NCI-H1105 (cell line): ENCODE measurements around the gene EIF3L.

Experiments used
- DNase-seq: peaks from one replicate; lab custom pipeline; 2025; lab: John Stamatoyannopoulos, UW

The EIF3L gene

GRCh38 chr22:37817705-37818408 lies 31.4 kb upstream of the EIF3L start:
- DNase-seq: peak; percentile 47

GRCh38 chr22:37818409-37819104 lies 30.7 kb upstream of the EIF3L start:
- peak; percentile 38 for DNase-seq

DNA sequence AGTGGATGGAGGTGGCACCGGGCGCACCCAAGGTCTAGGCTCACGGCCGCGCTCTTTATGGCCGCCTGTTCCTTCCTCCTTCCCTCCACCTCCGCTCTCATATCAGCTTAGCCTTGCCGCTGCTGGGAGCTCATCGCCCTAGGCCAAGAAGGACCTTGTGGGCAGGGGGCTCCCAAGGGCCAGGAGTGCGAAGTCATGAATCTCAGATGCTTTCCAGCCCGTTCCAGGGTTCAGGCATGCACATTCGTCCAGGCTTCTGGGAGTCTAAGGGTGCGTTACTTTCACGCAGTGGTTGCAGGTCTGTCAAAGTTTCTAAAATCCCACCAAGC lies 30.1 kb upstream of the EIF3L start:
- no peak for DNase-seq

GRCh38 chr22:37820350-37820749 lies 28.9 kb upstream of the EIF3L start:
- DNase-seq: no peak

GRCh38 chr22:37822079-37822833 lies 27.0 kb upstream of the EIF3L start:
- DNase-seq: no peak

DNA sequence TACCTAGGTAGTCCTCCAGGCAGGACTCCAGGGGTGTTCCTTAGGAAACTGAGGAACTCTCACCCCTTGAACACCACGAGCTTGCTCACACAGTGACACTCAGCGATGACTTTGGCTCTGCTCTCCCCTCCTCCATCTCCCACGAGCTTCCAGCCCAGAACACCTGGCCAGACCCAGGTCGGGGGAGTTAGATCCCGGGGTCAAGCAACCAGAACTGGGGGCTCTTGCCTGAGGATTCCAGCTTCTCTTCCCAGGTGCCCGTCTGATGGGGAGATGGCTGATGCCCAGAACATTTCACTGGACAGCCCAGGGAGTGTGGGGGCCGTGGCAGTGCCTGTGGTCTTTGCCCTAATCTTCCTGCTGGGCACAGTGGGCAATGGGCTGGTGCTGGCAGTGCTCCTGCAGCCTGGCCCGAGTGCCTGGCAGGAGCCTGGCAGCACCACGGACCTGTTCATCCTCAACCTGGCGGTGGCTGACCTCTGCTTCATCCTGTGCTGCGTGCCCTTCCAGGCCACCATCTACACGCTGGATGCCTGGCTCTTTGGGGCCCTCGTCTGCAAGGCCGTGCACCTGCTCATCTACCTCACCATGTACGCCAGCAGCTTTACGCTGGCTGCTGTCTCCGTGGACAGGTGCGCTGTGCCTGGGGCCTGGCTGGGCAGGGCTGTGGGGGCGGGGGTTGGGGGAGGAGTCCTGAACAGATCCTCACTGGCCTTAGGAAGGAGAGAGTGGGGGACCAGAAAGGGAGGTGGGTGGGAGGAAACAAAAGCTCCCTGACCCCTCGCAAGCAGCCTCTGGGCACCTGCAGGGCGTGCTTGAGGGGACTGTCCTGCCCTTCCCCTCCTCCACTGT lies 25.9 kb upstream of the EIF3L start, which contains the start of gene GALR3:
GALR3 (plus strand) TSS at position 249 of the 852 bp plus-strand sequence; CDS start at position 274, 25 bp downstream.
- DNase-seq: no peak

- no peak for DNase-seq
Measured at GRCh38 chr22:37824674-37825641, 24.3 kb upstream of the EIF3L start.

GRCh38 chr22:37827056-37827455 lies 22.2 kb upstream of the EIF3L start:
- no peak for DNase-seq

- no peak for DNase-seq
Measured at GRCh38 chr22:37830093-37830842, 19.0 kb upstream of the EIF3L start.

DNA sequence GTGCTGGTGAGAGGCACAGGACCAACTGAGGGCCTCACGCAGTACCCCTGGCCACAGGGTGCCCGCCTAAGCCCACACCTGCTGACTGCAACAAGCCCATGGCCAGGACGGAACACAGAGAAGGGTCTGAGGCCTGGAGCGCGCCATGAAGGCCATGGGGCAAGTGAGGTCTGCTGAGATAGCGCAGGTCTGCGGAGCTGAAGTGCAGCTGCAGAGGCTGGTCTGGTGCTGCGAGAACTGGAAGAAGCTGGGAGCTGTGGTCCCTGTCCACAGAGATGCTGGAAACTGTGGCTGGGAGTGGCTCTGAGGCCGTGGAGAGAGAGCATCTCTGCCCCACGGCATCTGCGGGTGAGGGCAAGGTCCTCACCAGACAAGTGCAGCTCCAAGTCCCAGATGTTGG lies 17.7 kb upstream of the EIF3L start:
- DNase-seq: no peak

DNA sequence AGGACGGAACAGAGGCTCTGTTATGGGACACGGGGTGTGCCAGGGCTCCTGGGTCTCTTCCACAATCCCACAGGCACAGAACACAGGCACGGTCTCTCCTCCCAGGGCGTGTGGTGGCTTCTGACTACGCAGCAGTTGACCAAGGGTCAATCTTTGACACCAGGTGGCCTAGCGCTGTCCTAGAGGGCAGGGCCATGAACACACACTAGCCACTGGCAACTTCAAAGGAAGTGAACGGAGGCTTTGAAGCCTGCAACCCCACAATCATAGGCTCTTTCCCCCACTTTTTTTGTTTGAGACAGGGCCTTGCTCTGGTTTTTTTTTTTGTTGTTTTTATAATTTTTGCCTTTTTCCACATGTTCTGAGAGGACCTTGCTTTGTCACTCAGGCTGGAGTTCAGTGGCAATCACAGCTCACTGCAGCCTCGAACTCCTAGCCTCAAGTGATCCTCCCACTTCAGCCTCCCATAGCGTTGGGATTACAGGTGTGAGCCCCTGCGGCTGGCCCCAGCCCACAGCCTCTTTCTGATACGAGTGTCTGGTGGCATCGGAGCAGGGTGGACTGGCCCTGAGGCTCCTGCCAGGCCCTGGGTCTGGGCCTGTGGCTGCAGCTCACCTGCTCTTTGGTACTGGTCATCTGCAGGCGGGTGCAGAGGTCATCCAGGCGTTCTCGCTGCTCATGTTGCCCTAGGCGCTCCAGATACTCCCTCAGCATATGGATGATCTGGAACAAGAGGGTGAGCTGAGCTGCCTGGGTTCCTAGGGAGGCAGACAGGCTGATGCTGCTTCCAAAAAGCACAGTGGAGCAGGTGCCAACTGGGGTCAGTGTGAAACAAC lies 17.0 kb upstream of the EIF3L start:
- no peak for DNase-seq

GRCh38 chr22:37842015-37842793 lies 7.0 kb upstream of the EIF3L start:
- DNase-seq: no peak

GRCh38 chr22:37843741-37844089 lies 5.5 kb upstream of the EIF3L start:
- peak; percentile 38 for DNase-seq

DNA sequence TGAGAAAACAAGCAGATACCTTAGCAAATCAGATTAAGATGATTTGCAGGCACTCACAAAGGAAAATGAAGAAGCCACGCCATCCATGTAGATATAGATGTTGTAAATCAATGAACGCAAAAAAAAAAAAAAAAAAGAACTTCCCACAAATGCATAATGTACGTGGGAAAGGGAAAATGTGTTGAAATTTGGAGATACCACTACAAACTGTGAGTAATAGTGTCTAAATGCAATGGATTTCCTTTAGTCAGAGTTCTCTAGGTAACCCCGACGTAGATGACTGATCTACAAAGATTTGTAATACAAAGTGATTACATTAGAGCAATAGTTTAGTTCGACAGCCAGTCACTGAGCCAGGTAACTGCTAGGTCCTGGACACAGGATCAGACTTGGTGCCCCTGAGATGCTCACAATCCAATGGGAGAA lies 4.3 kb upstream of the EIF3L start:
- DNase-seq: no peak

- no peak for DNase-seq
Measured at GRCh38 chr22:37846433-37846832, 2.8 kb upstream of the EIF3L start.

GRCh38 chr22:37848587-37849088 lies 581 bp upstream of the EIF3L start:
- no peak for DNase-seq

GRCh38 chr22:37850801-37851200 lies 1.6 kb downstream of the EIF3L start:
- no peak for DNase-seq

DNA sequence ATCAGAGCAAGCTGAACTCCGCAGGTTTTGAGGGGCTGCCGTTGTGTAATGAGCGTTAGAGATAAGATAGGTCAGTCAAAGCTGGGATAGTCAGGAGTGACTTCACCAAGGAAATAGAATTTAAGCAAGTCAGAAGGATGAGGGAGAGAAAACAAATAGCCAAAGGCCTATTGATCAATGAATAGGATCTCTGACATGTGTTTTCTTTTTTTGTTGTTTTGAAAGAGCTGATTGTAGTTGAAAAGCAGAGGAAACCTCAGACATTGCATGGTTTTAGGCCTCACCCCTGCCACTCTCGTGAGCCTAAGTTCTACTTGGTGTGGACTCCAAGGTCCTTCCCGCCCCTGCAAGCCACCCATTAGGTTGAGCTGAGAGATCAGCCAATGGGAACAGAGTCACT lies 3.2 kb downstream of the EIF3L start:
- DNase-seq: no peak
